H1 (cell line): Measurements from ENCODE around the gene FTSJ3.
"Not testable (repeated sequence)": the region's sequence is repeated elsewhere in the genome, so short reads cannot be mapped to it uniquely, and the experiment has no call there.

ENCODE experiments used
- CTBP2 ChIP-seq: IDR thresholded peaks from 2 replicates; pipeline ENCODE4 v1.7.0; 2011; ENCODE audit warnings: borderline replicate concordance, mild to moderate bottlenecking, moderate library complexity, mixed read lengths, low read length; ENCODE audit not compliant: insufficient read depth, insufficient read length
- NRF1 ChIP-seq: IDR thresholded peaks from 2 replicates; pipeline ENCODE4 v1.6.1; 2011; ENCODE audit warnings: mild to moderate bottlenecking, low read depth, low read length, improper control_type of control experiment
- POLR2A ChIP-seq, 2 experiments: IDR thresholded peaks; 1 replicate in 1 of 2; 2 replicates in 1 of 2; pipeline ENCODE4 v1.6.1; 2011; ENCODE audit warnings: low read depth in 2 of 2, low read length in 2 of 2, mild to moderate bottlenecking in 2 of 2; ENCODE audit errors: control extremely low read depth in 1 of 2
- SIX5 ChIP-seq: IDR thresholded peaks from 2 replicates; pipeline ENCODE4 v1.6.1; 2011; ENCODE audit warnings: mild to moderate bottlenecking, low read depth, low read length
- SP1 ChIP-seq: IDR thresholded peaks from 2 replicates; pipeline ENCODE4 v1.6.1; 2011; ENCODE audit warnings: low read depth, low read length
- YY1 ChIP-seq: IDR thresholded peaks from 2 replicates; pipeline ENCODE4 v1.6.1; 2011; ENCODE audit warnings: low read depth, mild to moderate bottlenecking, low read length

DNA sequence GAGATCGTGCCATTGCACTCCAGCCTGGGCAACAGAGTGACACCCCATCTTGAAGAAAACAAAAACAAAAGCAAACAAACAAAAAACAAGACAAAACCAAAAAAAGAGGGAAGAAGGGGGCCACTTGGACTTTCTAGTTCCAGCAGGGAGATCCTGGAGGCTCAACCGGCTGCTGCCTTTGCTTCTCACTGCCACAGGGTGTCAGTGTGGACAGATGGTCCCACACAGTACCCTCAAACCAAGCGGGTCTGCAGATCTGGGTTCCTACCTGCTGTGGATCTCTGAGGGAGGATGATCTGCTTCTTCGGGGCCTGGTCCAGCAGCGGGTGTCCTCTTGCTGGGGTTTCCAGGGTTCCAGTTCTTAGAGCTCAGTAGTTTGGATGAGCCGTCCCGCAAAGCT, 39.2 kb upstream of the FTSJ3 start:
- not testable (repeated sequence) for TF ChIP-seq CTBP2; SIX5; POLR2A (IDR thresholded peaks at IDR 0.05; ENCODE audit: control extremely low read depth in 1 of 2, low read depth in 2 of 2, low read length in 2 of 2); NRF1; SP1; YY1
